DND-41 (cell line): Measurements from ENCODE around the gene CDKL4.
"Not testable (repeated sequence)": the region's sequence is repeated elsewhere in the genome, so short reads cannot be mapped to it uniquely, and the experiment has no call there.

ENCODE experiments used
- ATAC-seq: fragments of 200-7000 bp; cut with Tn5 transposase; 3 replicates; pipeline ENCODE4 v1.9.1; 2021; ENCODE audit warnings: low read depth; ENCODE audit not compliant: insufficient read depth
- DNase-seq: peaks from one replicate; pipeline ENCODE4 v3.0.0-alpha.2; 2020
- H2AFZ ChIP-seq: 2 replicates; pipeline ENCODE4 v1.6.0; 2012; ENCODE audit warnings: low read depth, low read length
- H3K27ac ChIP-seq: 2 replicates; pipeline ENCODE4 v1.5.1; 2012; ENCODE audit warnings: low read length, inconsistent platforms
- H3K27me3 ChIP-seq: fragments of 200-600 bp; sonication (generic); 2 replicates; pipeline ENCODE4 v1.6.0; 2012; ENCODE audit warnings: low read length, mild to moderate bottlenecking, inconsistent platforms; ENCODE audit not compliant: insufficient read depth, poor library complexity
- H3K36me3 ChIP-seq: 2 replicates; pipeline ENCODE4 v1.5.1; 2012; ENCODE audit warnings: low read length, inconsistent platforms; ENCODE audit not compliant: insufficient read depth
- H3K4me1 ChIP-seq: 2 replicates; pipeline ENCODE4 v1.5.1; 2012; ENCODE audit warnings: mild to moderate bottlenecking, low read length; ENCODE audit not compliant: insufficient read depth
- H3K4me2 ChIP-seq: 2 replicates; pipeline ENCODE4 v1.6.0; 2012; ENCODE audit warnings: mild to moderate bottlenecking, moderate library complexity, low read length, inconsistent platforms; ENCODE audit not compliant: insufficient read depth
- H3K4me3 ChIP-seq, 2 experiments: fragments of 200-600 bp in 1 of 2; shearing (Covaris generic) in 1 of 2; 2 replicates each; pipeline ENCODE4 v1.5.1; 2012 to 2016; ENCODE audit warnings: inconsistent platforms in 2 of 2, low read length in 2 of 2, mild to moderate bottlenecking in 2 of 2, low read depth in 1 of 2, moderate library complexity in 1 of 2
- H3K79me2 ChIP-seq: 2 replicates; pipeline ENCODE4 v1.6.0; 2012; ENCODE audit warnings: low read length, inconsistent platforms; ENCODE audit not compliant: insufficient read depth
- H3K9ac ChIP-seq: 2 replicates; pipeline ENCODE4 v1.6.0; 2012; ENCODE audit warnings: low read depth, mild to moderate bottlenecking, inconsistent platforms, low read length, moderate library complexity
- H3K9me3 ChIP-seq: 2 replicates; pipeline ENCODE4 v1.5.1; 2012; ENCODE audit warnings: low read length, moderate library complexity, mild to moderate bottlenecking, inconsistent platforms; ENCODE audit not compliant: insufficient read depth, severe bottlenecking
- H4K20me1 ChIP-seq: 2 replicates; pipeline ENCODE4 v1.6.0; 2012; ENCODE audit warnings: low read length; ENCODE audit not compliant: insufficient read depth
- CTCF ChIP-seq: IDR thresholded peaks from 2 replicates; pipeline ENCODE4 v1.5.1; 2012; ENCODE audit warnings: borderline replicate concordance, low read length, moderate library complexity, mild to moderate bottlenecking; ENCODE audit not compliant: poor library complexity, severe bottlenecking; ENCODE audit errors: extremely low read depth
- EZH2 ChIP-seq: IDR thresholded peaks from 3 replicates; pipeline ENCODE4 v1.6.1; 2012; ENCODE audit warnings: borderline replicate concordance, low read depth, mild to moderate bottlenecking, moderate library complexity, low read length, inconsistent platforms; ENCODE audit not compliant: severe bottlenecking

Gene CDKL4

GRCh38 chr2:39138837-39139211, 104.9 kb downstream of the CDKL4 start:
- Histone ChIP-seq H3K27ac (no peak overlapping the region), H3K9ac (no peak overlapping the region), H3K4me3 (no peak overlapping the region), H3K27me3 (no peaks in the 10 kb centered on the region), H3K4me1 (peaks cover 28% of the 10 kb centered on the region), H2AFZ (no peak overlapping the region), H3K4me2 (no peak overlapping the region), H3K9me3 (no peaks in the 10 kb centered on the region), H3K36me3 (no peaks in the 10 kb centered on the region), H3K79me2 (no peaks in the 10 kb centered on the region), H4K20me1 (no peaks in the 10 kb centered on the region)
- DNase-seq = no peak
- no peak for ATAC-seq
- TF ChIP-seq EZH2 (no peak), CTCF (no peak)

- H3K4me1 ChIP-seq = peaks cover 28% of the 10 kb centered on the region
- not testable (repeated sequence) for H3K4me3 ChIP-seq, H3K27ac ChIP-seq, H3K9me3 ChIP-seq, H3K36me3 ChIP-seq, H4K20me1 ChIP-seq, H3K9ac ChIP-seq, H3K27me3 ChIP-seq, H3K79me2 ChIP-seq, H2AFZ ChIP-seq, DNase-seq, ATAC-seq, H3K4me2 ChIP-seq
These were observed 105.5 kb downstream of the CDKL4 start for GRCh38 chr2:39138187-39138836.

GRCh38 chr2:39136799-39137198, 107.0 kb downstream of the CDKL4 start:
- Histone ChIP-seq H2AFZ (no peak overlapping the region), H3K9me3 (no peaks in the 10 kb centered on the region), H3K79me2 (no peaks in the 10 kb centered on the region), H3K36me3 (no peaks in the 10 kb centered on the region), H3K4me3 (no peak overlapping the region), H3K27me3 (no peaks in the 10 kb centered on the region), H3K4me2 (no peak overlapping the region), H3K27ac (no peak overlapping the region), H3K4me1 (peaks cover 28% of the 10 kb centered on the region), H3K9ac (no peak overlapping the region), H4K20me1 (no peaks in the 10 kb centered on the region)
- DNase-seq (no peak), ATAC-seq (peak; percentile 75)
- TF ChIP-seq CTCF = no peak
- no peak for TF ChIP-seq EZH2

- DNase-seq (no peak), ATAC-seq (peak; percentile 56; the same call in 2 of the 3 replicates)
- H3K4me2 ChIP-seq = peak overlapping the region; percentile 24
- H3K27me3 ChIP-seq = no peaks in the 10 kb centered on the region
- 0 out of 2 replicates have a peak overlapping the region, but pooled peaks have one; percentile 47 for H2AFZ ChIP-seq
- H4K20me1 ChIP-seq = no peaks in the 10 kb centered on the region
- H3K4me3 ChIP-seq = no peak overlapping the region
- H3K79me2 ChIP-seq = no peaks in the 10 kb centered on the region
- TF ChIP-seq CTCF = no peak
- TF ChIP-seq EZH2 = no peak
- H3K36me3 ChIP-seq = no peaks in the 10 kb centered on the region
- no peaks in the 10 kb centered on the region for H3K9me3 ChIP-seq
- peaks cover 28% of the 10 kb centered on the region for H3K4me1 ChIP-seq
- H3K27ac ChIP-seq = no peak overlapping the region
- no peak overlapping the region for H3K9ac ChIP-seq
These were observed 108.0 kb downstream of the CDKL4 start for GRCh38 chr2:39135690-39136259.
